K562 (cell line): Measurements from ENCODE around the gene SNUPN. TPM values are rescaled to one million over a fixed set of nuclear protein-coding genes. Genes with fewer than 3 reads are reported as not detected.

Experiments used
- ATF3 ChIP-seq, 2 experiments: fragments of 450-650 bp in 1 of 2; sonication (generic) in 1 of 2; formaldehyde crosslinking in 1 of 2; IDR thresholded peaks in 1 of 2; conservative IDR thresholded peaks in 1 of 2; 2 replicates each; pipeline versions ENCODE4 v1.6.1 to v1.8.1; 2016 to 2023; ENCODE audit warnings: mild to moderate bottlenecking in 2 of 2, moderate library complexity in 2 of 2, inconsistent platforms in 1 of 2, missing genetic modification reagents in 1 of 2
- ATF7 ChIP-seq: fragments of 450-650 bp; IDR thresholded peaks from 2 replicates; pipeline ENCODE4 v1.7.1; 2014; ENCODE audit warnings: mild to moderate bottlenecking, moderate library complexity
- CBX2 ChIP-seq: fragments of 200-600 bp; sonication (generic); IDR thresholded peaks from one replicate; pipeline ENCODE4 v1.6.1; 2012; ENCODE audit warnings: mild to moderate bottlenecking, low read length, inconsistent platforms; ENCODE audit not compliant: insufficient read depth, poor library complexity, severe bottlenecking
- ESRRB ChIP-seq: fragments of 250-450 bp; sonication (Bioruptor Pico); IDR thresholded peaks from 2 replicates; pipeline ENCODE4 v1.5.0; 2020; ENCODE audit warnings: mild to moderate bottlenecking, moderate library complexity, borderline replicate concordance
- HEY1 ChIP-seq: fragments of 250-450 bp; sonication (Bioruptor Pico); IDR thresholded peaks from 2 replicates; pipeline ENCODE4 v1.5.0; 2020; ENCODE audit warnings: mild to moderate bottlenecking, moderate library complexity, borderline replicate concordance
- HNRNPLL ChIP-seq: fragments of 200-400 bp; formaldehyde crosslinking; IDR thresholded peaks from 2 replicates; pipeline ENCODE4 v1.6.1; 2017; ENCODE audit warnings: low read length, low read depth, mild to moderate bottlenecking; ENCODE audit not compliant: poor library complexity, severe bottlenecking
- IFI16 ChIP-seq: fragments of 250-450 bp; sonication (Bioruptor Pico); IDR thresholded peaks from 2 replicates; pipeline ENCODE4 v2.1.2; 2022; ENCODE audit warnings: mild to moderate bottlenecking, inconsistent platforms
- IRF9 ChIP-seq: fragments of 450-650 bp; IDR thresholded peaks from 2 replicates; pipeline ENCODE4 v1.6.1; 2016; ENCODE audit warnings: missing biosample characterization, missing genetic modification characterization
- KHSRP ChIP-seq: fragments of 450-650 bp; IDR thresholded peaks from 2 replicates; pipeline ENCODE4 v1.6.1; 2017
- POLR2B ChIP-seq: fragments of 450-650 bp; IDR thresholded peaks from 2 replicates; pipeline ENCODE4 v1.6.1; 2018; ENCODE audit warnings: low read depth; ENCODE audit not compliant: partially characterized antibody
- RREB1 ChIP-seq: fragments of 250-450 bp; sonication (Bioruptor Pico); IDR thresholded peaks from 2 replicates; pipeline ENCODE4 v1.4.0; 2020
- SAFB ChIP-seq: fragments of 200-400 bp; formaldehyde crosslinking; IDR thresholded peaks from 2 replicates; pipeline ENCODE4 v1.6.1; 2017; ENCODE audit warnings: low read depth, low read length, borderline replicate concordance
- SMARCA4 ChIP-seq: fragments of 450-650 bp; IDR thresholded peaks from 2 replicates; pipeline ENCODE4 v1.6.1; 2016
- SPI1 ChIP-seq: IDR thresholded peaks from 2 replicates; pipeline ENCODE4 v1.6.1; 2011; ENCODE audit warnings: low read depth, low read length, control low read depth, borderline replicate concordance
- SRSF1 ChIP-seq: fragments of 200-400 bp; formaldehyde crosslinking; IDR thresholded peaks from 2 replicates; pipeline ENCODE4 v1.6.1; 2017; ENCODE audit warnings: mild to moderate bottlenecking, low read depth, low read length, moderate library complexity
- TSC22D4 ChIP-seq: fragments of 450-650 bp; IDR thresholded peaks from 2 replicates; pipeline ENCODE4 v1.6.1; 2016; ENCODE audit warnings: missing genetic modification characterization, missing biosample characterization, control low read depth
- ZNF561 ChIP-seq: fragments of 450-650 bp; formaldehyde crosslinking; conservative IDR thresholded peaks from 2 replicates; pipeline ENCODE4 v1.4.0; 2020; ENCODE audit warnings: mild to moderate bottlenecking, moderate library complexity
- ZNF583 ChIP-seq: fragments of 250-450 bp; sonication (Bioruptor Pico); IDR thresholded peaks from 2 replicates; pipeline ENCODE4 v1.4.0; 2020
- polyA plus RNA-seq, 8 experiments: library from polyadenylated mRNA; depleted of rRNA in 4 of 8; stranded (reverse) in 5 of 8; unstranded in 3 of 8; fragments of >200 nt; fragmentation: Nextera tagmentation in 2 of 8; fragmentation: Illumina TruSeq in 1 of 8; extraction: Ambion mirVana in 2 of 8; extraction: Trizol in 1 of 8; gene quantifications; 2 replicates each; pipeline versions ENCODE4 v1.2.1 to v1.2.3, GENCODE V29; 2011 to 2014; ENCODE audit warnings: inconsistent platforms in 1 of 8, missing spikeins in 1 of 8
- total RNA-seq, 7 experiments: library from RNA; depleted of rRNA in 6 of 7; stranded (reverse); fragments of >200 nt in 6 of 7; fragmentation: Illumina TruSeq in 2 of 7; extraction: Trizol in 2 of 7; gene quantifications; 2 replicates each; pipeline versions ENCODE4 v1.2.1 to v1.2.3, GENCODE V29; 2011 to 2021; ENCODE audit warnings: low replicate concordance in 1 of 7
- TF ChIP-seq, protein P1 (sequence below): IDR thresholded peaks from 3 replicates; pipeline ENCODE4 v1.6.1; 2011; ENCODE audit warnings: borderline replicate concordance, mild to moderate bottlenecking; ENCODE audit not compliant: insufficient read length, insufficient read depth

SNUPN gene
- total and polyA plus RNA-seq, 9 of the 15 experiments (the other 6 are each of a cell fraction or from before 2014, with no cell fraction given) = 32.2 to 78.3 (median 40.0) TPM

DNA sequence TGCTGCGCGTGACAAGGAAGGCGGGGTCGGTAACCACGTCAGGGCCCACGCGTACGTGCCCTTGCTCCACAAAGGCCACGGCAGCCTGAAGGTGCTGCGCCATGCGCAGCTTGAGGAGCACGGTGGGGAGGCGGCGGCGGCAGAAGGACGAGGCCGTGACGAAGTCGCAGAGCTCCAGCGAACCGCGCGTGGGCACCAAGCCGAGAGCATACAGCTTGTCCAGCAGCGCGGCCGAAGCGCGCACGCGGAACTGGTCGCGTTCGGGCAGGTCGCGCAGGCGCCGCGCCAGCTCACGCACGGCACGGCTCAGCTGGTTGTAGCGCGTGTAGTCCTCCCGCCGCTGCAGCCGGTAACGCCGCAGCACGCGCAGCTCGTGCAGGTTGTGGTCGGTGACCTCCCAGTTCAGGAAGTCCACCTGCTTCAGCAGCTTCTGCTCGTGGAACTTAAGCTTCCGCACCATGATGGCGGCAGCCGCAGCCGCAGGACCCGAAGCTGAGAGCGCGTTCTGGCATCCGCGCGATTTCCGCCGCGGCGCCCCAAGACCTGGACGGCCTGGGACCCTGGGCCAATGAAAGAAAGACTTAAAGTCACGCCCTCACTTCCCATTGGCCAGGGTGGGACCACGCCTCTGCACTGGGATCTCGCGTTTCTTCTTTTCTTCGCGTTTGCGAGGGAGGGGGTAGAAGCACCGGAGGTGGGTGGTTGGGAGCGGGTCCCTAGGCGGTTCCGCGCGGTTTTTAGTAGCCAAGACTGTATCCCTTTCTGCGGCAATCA lies 14.4 kb upstream of the SNUPN start, which contains the start of gene IMP3 (continued):
- 0 out of 2 replicates have a peak, but pooled peaks have one; percentile 13 for TF ChIP-seq RREB1 (CRISPR knock-in tag)
- TF ChIP-seq ATF7 = peak; percentile 67; the same call in 1 of the 2 replicates
- TF ChIP-seq POLR2B = peak; percentile 95
- no peak for TF ChIP-seq ATF3 (IDR thresholded peaks at IDR 0.05)
- no peak for TF ChIP-seq ATF3 (CRISPR knock-in tag; conservative IDR thresholded peaks at IDR 0.05)
- TF ChIP-seq SPI1 = peak; percentile 39; the same call in 1 of the 2 replicates
- TF ChIP-seq HEY1 (CRISPR knock-in tag) = no peak; the same call in 1 of the 2 replicates
- no peak for TF ChIP-seq KHSRP
- no peak for TF ChIP-seq IRF9 (tag)
- TF ChIP-seq ZNF561 (CRISPR knock-in tag) = no peak
- TF ChIP-seq SRSF1 = no peak
- no peak for TF ChIP-seq IFI16 (CRISPR knock-in tag)
- no peak for TF ChIP-seq CBX2
- TF ChIP-seq ZNF583 (CRISPR knock-in tag) = no peak
- TF ChIP-seq ESRRB = no peak
- TF ChIP-seq SMARCA4 = no peak
- peak; percentile 92 for TF ChIP-seq HNRNPLL
- TF ChIP-seq TSC22D4 (tag) = no peak
- TF ChIP-seq SAFB = no peak; the same call in 1 of the 2 replicates
- TF ChIP-seq, protein P1, sequence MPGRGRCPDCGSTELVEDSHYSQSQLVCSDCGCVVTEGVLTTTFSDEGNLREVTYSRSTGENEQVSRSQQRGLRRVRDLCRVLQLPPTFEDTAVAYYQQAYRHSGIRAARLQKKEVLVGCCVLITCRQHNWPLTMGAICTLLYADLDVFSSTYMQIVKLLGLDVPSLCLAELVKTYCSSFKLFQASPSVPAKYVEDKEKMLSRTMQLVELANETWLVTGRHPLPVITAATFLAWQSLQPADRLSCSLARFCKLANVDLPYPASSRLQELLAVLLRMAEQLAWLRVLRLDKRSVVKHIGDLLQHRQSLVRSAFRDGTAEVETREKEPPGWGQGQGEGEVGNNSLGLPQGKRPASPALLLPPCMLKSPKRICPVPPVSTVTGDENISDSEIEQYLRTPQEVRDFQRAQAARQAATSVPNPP = no peak
